Naive thymus-derived CD4-positive, alpha-beta T cell (primary cell): ENCODE data around the gene FBXL17. TPM values are rescaled to one million over a fixed set of nuclear protein-coding genes. Genes with fewer than 3 reads are reported as not detected.

Experiments
- ATAC-seq: fragments of 150-1000 bp; cut with Tn5 transposase; 2 replicates; pipeline ENCODE4 v1.10.0; 2021; ENCODE audit warnings: mild to moderate bottlenecking, moderate library complexity
- CTCF ChIA-PET: fragments of 350-600 bp; sonication (Branson Sonifier 250); formaldehyde crosslinking; loops from one replicate; lab custom pipeline; 2021; ENCODE audit warnings: antibody characterized with exemption; lab: Charles Lee
- POLR2A ChIA-PET: fragments of 350-600 bp; sonication (Branson Sonifier 250); formaldehyde crosslinking; loops from one replicate; lab custom pipeline; 2021; ENCODE audit warnings: antibody characterized with exemption, inconsistent platforms; lab: Charles Lee
- DNase-seq, 9 donors: peaks; one replicate each; pipeline versions ENCODE4 v3.0.0 to v3.0.0-alpha.2; 2020 to 2022; ENCODE audit warnings: mixed read lengths in 1 of 9
- H3K27ac ChIP-seq: one replicate; pipeline ENCODE4 v1.7.0; 2013; ENCODE audit warnings: mild to moderate bottlenecking, low read depth, low read length, moderate library complexity
- H3K27me3 ChIP-seq, 2 donors: one replicate each; pipeline ENCODE4 v1.7.0; 2013; ENCODE audit warnings: low read length in 2 of 2, mild to moderate bottlenecking in 2 of 2, moderate library complexity in 2 of 2; ENCODE audit not compliant: control insufficient read depth in 2 of 2, insufficient read depth in 2 of 2
- H3K36me3 ChIP-seq, 3 experiments: 1 replicate in 2 of 3; 2 replicates in 1 of 3; pipeline ENCODE4 v1.7.0; 2013; ENCODE audit warnings: low read length in 3 of 3, mild to moderate bottlenecking in 3 of 3, moderate library complexity in 1 of 3; ENCODE audit not compliant: insufficient read depth in 3 of 3, control insufficient read depth in 2 of 3
- H3K4me1 ChIP-seq, 2 donors: one replicate each; pipeline ENCODE4 v1.7.0; 2013; ENCODE audit warnings: low read length in 2 of 2, mild to moderate bottlenecking in 2 of 2, moderate library complexity in 1 of 2; ENCODE audit not compliant: control insufficient read depth in 2 of 2, insufficient read depth in 2 of 2
- H3K4me3 ChIP-seq: 2 replicates; pipeline ENCODE4 v1.7.0; 2013; ENCODE audit warnings: mild to moderate bottlenecking, low read length
- H3K9me3 ChIP-seq, 3 experiments: 1 replicate in 2 of 3; 2 replicates in 1 of 3; pipeline ENCODE4 v1.7.0; 2013; ENCODE audit warnings: low read length in 3 of 3; ENCODE audit not compliant: control insufficient read depth in 2 of 3
- H3K27ac Mint-ChIP-seq, 9 donors: one replicate each; pipeline ENCODE4 v1.8.0; 2020 to 2022; ENCODE audit warnings: mixed read lengths in 9 of 9, mild to moderate bottlenecking in 8 of 9, moderate library complexity in 5 of 9, inconsistent platforms in 2 of 9
- H3K27me3 Mint-ChIP-seq, 5 donors: one replicate each; pipeline ENCODE4 v1.8.0; 2021 to 2022; ENCODE audit warnings: mixed read lengths in 5 of 5, mild to moderate bottlenecking in 1 of 5
- H3K36me3 Mint-ChIP-seq, 5 donors: one replicate each; pipeline ENCODE4 v1.8.0; 2020 to 2022; ENCODE audit warnings: mixed read lengths in 5 of 5, mild to moderate bottlenecking in 3 of 5, inconsistent platforms in 1 of 5
- H3K4me1 Mint-ChIP-seq, 7 donors: one replicate each; pipeline ENCODE4 v1.8.0; 2020 to 2022; ENCODE audit warnings: mixed read lengths in 7 of 7, mild to moderate bottlenecking in 3 of 7, inconsistent platforms in 1 of 7
- H3K4me3 Mint-ChIP-seq, 10 donors: one replicate each; pipeline ENCODE4 v1.8.0; 2020 to 2022; ENCODE audit warnings: mild to moderate bottlenecking in 10 of 10, mixed read lengths in 10 of 10, moderate library complexity in 6 of 10, inconsistent platforms in 2 of 10
- H3K9me3 Mint-ChIP-seq, 11 donors: one replicate each; pipeline ENCODE4 v1.8.0; 2020 to 2022; ENCODE audit warnings: mixed read lengths in 11 of 11, mild to moderate bottlenecking in 4 of 11, inconsistent platforms in 1 of 11, moderate library complexity in 1 of 11
- intact Hi-C, 2 donors: fragments of 100-400 bp; cut with micrococcal nuclease; formaldehyde crosslinking; loops; one replicate each; pipeline ENCODE4 v1.15.1; 2023
- polyA plus RNA-seq, 2 donors: library from polyadenylated mRNA; unstranded; fragments of 300-500 nt; fragmentation: Illumina TruSeq; gene quantifications; one replicate each; pipeline ENCODE4 v1.2.3, GENCODE V29; 2021
- total RNA-seq, 6 experiments: library from RNA in 5 of 6; stranded (reverse) in 5 of 6; gene quantifications; 1 replicate in 5 of 6; 2 replicates in 1 of 6; pipeline ENCODE4 v1.2.3 and lab custom pipeline; 2021 to 2026

FBXL17 gene
- total and polyA plus RNA-seq, 7 experiments from 2014 or later, result 4.4 to 28.4 (median 19.6) TPM

GRCh38 chr5:108016101-108016500, 365.8 kb downstream of the FBXL17 start:
- ChIA-PET POLR2A (no interaction called here), CTCF (no interaction called here)
- no peaks in the 10 kb centered on the region for H3K4me1 ChIP-seq
- intact Hi-C loops, result no loop called here
- no peak for DNase-seq
- no peaks in the 10 kb centered on the region for H3K36me3 ChIP-seq
- ATAC-seq, result no peak
- no peak overlapping the region for H3K27ac ChIP-seq
- H3K9me3 ChIP-seq, result no peaks in the 10 kb centered on the region
- H3K4me1 Mint-ChIP-seq, result peaks cover 0 to 7% (median 0%) of the 10 kb centered on the region in 7 donors
- no peak overlapping the region for H3K4me3 Mint-ChIP-seq
- H3K27ac Mint-ChIP-seq, result no peak overlapping the region
- H3K27me3 ChIP-seq, result no peaks in the 10 kb centered on the region
- no peaks in the 10 kb centered on the region for H3K27me3 Mint-ChIP-seq
- H3K4me3 ChIP-seq, result no peak overlapping the region
- peaks cover 2 to 55% (median 33%) of the 10 kb centered on the region in 5 donors for H3K36me3 Mint-ChIP-seq
- H3K9me3 Mint-ChIP-seq, result no peaks in the 10 kb centered on the region

GRCh38 chr5:108006791-108007190, 375.1 kb downstream of the FBXL17 start:
- Histone ChIP-seq H3K4me1 (peaks cover 0 to 7% of the 10 kb centered on the region in 2 donors), H3K27me3 (no peaks in the 10 kb centered on the region), H3K4me3 (no peak overlapping the region), H3K9me3 (no peaks in the 10 kb centered on the region), H3K36me3 (no peaks in the 10 kb centered on the region), H3K27ac (no peak overlapping the region)
- POLR2A ChIA-PET, result no interaction called here
- CTCF ChIA-PET, result no interaction called here
- ATAC-seq (no peak), DNase-seq (no peak)
- Mint-ChIP-seq H3K9me3 (no peaks in the 10 kb centered on the region), H3K27me3 (no peaks in the 10 kb centered on the region), H3K4me1 (peaks cover 6 to 22% (median 14%) of the 10 kb centered on the region in 7 donors), H3K27ac (no peak overlapping the region), H3K4me3 (no peak overlapping the region), H3K36me3 (peaks cover 0 to 7% (median 5%) of the 10 kb centered on the region in 5 donors)
- intact Hi-C loops, result no loop called here

- Mint-ChIP-seq H3K4me1 (peaks cover 6 to 22% (median 14%) of the 10 kb centered on the region in 7 donors), H3K27ac (peak overlapping the region in 8 of 9 donors; percentile 21 to 72 (median 44)), H3K4me3 (peak overlapping the region in 9 of 10 donors; percentile 3 to 82 (median 55)), H3K9me3 (no peaks in the 10 kb centered on the region), H3K27me3 (no peaks in the 10 kb centered on the region), H3K36me3 (peaks cover 0 to 14% (median 6%) of the 10 kb centered on the region in 5 donors)
- DNase-seq (peak in 5 of 9 donors; percentile 3 to 27 (median 12)), ATAC-seq (peak; percentile 66)
- H3K27me3 ChIP-seq, result no peaks in the 10 kb centered on the region
- ChIA-PET POLR2A (no interaction called here), CTCF (no interaction called here)
- H3K4me3 ChIP-seq, result no peak overlapping the region
- H3K36me3 ChIP-seq, result no peaks in the 10 kb centered on the region
- no peaks in the 10 kb centered on the region for H3K9me3 ChIP-seq
- peaks cover 0 to 7% of the 10 kb centered on the region in 2 donors for H3K4me1 ChIP-seq
- intact Hi-C loops, result loop anchor here in 1 of 2 donors (1.0 to 5.0 kb wide), 4 partner anchors 22 to 378 kb away; no protein-coding TSS in a partner anchor
- H3K27ac ChIP-seq, result no peak overlapping the region
Observed at GRCh38 chr5:108003178-108003577, 378.7 kb downstream of the FBXL17 start.

GRCh38 chr5:108001222-108001621, 380.7 kb downstream of the FBXL17 start:
- ChIA-PET CTCF (no interaction called here), POLR2A (no interaction called here)
- Histone ChIP-seq H3K27me3 (no peaks in the 10 kb centered on the region), H3K36me3 (no peaks in the 10 kb centered on the region), H3K4me3 (no peak overlapping the region), H3K27ac (no peak overlapping the region), H3K4me1 (peaks cover 0 to 7% of the 10 kb centered on the region in 2 donors), H3K9me3 (no peaks in the 10 kb centered on the region)
- H3K4me1 Mint-ChIP-seq, result peaks cover 6 to 22% (median 15%) of the 10 kb centered on the region in 7 donors
- H3K36me3 Mint-ChIP-seq, result peaks cover 4 to 25% (median 8%) of the 10 kb centered on the region in 5 donors
- intact Hi-C loops, result loop anchor here in 1 of 2 donors (5.0 kb wide), 1 partner anchor 44 kb away; no protein-coding TSS in a partner anchor
- ATAC-seq (no peak), DNase-seq (no peak)
- no peaks in the 10 kb centered on the region for H3K27me3 Mint-ChIP-seq
- no peaks in the 10 kb centered on the region for H3K9me3 Mint-ChIP-seq
- H3K27ac Mint-ChIP-seq, result no peak overlapping the region
- H3K4me3 Mint-ChIP-seq, result no peak overlapping the region

DNA sequence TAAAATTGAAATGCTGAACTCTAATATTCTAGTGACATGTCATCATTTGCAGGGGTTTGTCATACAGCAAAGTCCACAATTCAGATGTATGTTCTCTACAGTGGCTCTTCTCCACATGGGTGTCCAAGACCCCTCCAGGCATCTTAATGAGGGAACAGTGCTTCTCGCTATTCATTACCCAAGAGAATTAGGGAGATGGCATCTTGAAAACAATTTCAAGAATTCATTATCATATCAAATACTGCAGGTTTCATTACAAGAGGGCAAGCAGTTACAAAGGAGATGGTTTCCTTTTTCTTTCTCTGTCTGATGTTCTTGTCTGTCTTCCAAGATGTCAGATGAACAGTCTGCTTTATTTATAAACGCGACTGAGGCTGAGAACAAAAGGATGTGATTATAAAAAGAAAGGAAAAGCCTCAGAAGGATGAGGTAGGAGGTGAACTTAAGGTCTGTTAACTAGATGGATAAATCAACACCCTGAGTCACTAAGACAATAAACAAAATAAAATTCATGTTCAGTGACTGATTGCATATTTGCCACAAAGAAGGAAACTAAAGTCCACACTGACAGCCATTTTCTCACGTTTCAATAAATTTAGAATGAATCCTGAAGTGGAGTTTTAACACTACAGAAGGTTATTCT, 384.4 kb downstream of the FBXL17 start:
- H3K36me3 Mint-ChIP-seq, result peaks cover 4 to 29% (median 8%) of the 10 kb centered on the region in 5 donors

GRCh38 chr5:107993341-107993740, 388.6 kb downstream of the FBXL17 start:
- H3K27me3 ChIP-seq, result no peaks in the 10 kb centered on the region
- Mint-ChIP-seq H3K27me3 (no peaks in the 10 kb centered on the region), H3K4me3 (no peak overlapping the region), H3K27ac (no peak overlapping the region), H3K4me1 (peaks cover 0 to 19% (median 4%) of the 10 kb centered on the region in 7 donors), H3K9me3 (peaks cover 0 to 4% (median 0%) of the 10 kb centered on the region in 11 donors), H3K36me3 (peaks cover 3 to 35% (median 4%) of the 10 kb centered on the region in 5 donors)
- H3K36me3 ChIP-seq, result no peaks in the 10 kb centered on the region
- no peak overlapping the region for H3K4me3 ChIP-seq
- no peaks in the 10 kb centered on the region for H3K9me3 ChIP-seq
- no peaks in the 10 kb centered on the region for H3K4me1 ChIP-seq
- no peak overlapping the region for H3K27ac ChIP-seq
- intact Hi-C loops, result no loop called here
- CTCF ChIA-PET, result no interaction called here
- DNase-seq, result no peak
- no peak for ATAC-seq
- POLR2A ChIA-PET, result no interaction called here

More for the DNA sequence above, 384.4 kb downstream of the FBXL17 start:
- Mint-ChIP-seq H3K27me3 (no peaks in the 10 kb centered on the region), H3K27ac (no peak overlapping the region), H3K4me3 (no peak overlapping the region), H3K4me1 (peaks cover 0 to 8% (median 0%) of the 10 kb centered on the region in 7 donors), H3K9me3 (no peaks in the 10 kb centered on the region)
- no peak overlapping the region for H3K4me3 ChIP-seq
- intact Hi-C loops, result no loop called here
- H3K36me3 ChIP-seq, result no peaks in the 10 kb centered on the region
- DNase-seq (no peak), ATAC-seq (no peak)
- no peaks in the 10 kb centered on the region for H3K27me3 ChIP-seq
- POLR2A ChIA-PET, result no interaction called here
- no peak overlapping the region for H3K27ac ChIP-seq
- no peaks in the 10 kb centered on the region for H3K9me3 ChIP-seq
- CTCF ChIA-PET, result no interaction called here
- H3K4me1 ChIP-seq, result no peaks in the 10 kb centered on the region
